Astrocyte (in vitro differentiated cells and primary cell): ENCODE results near the gene TBXAS1. TPM values are rescaled to one million over a fixed set of nuclear protein-coding genes. Genes with fewer than 3 reads are reported as not detected.

Source experiments
- DNase-seq: peaks from one replicate; pipeline ENCODE4 v3.0.0-alpha.2; 2010; ENCODE audit warnings: low read depth
- FAIRE-seq: peaks from 2 replicates; lab custom pipeline; 2011; peaks lifted over from hg19 to GRCh38; lab: Jason Lieb, UNC
- H2AFZ ChIP-seq: 2 replicates; pipeline ENCODE4 v1.6.0; 2012; ENCODE audit warnings: low read depth, low read length, inconsistent platforms
- H3K27ac ChIP-seq: 2 replicates; pipeline ENCODE4 v1.5.1; 2011; ENCODE audit warnings: low read depth, low read length, inconsistent platforms
- H3K27me3 ChIP-seq: 2 replicates; pipeline ENCODE4 v1.6.0; 2011; ENCODE audit warnings: low read length, inconsistent platforms; ENCODE audit not compliant: insufficient read depth
- H3K36me3 ChIP-seq: 2 replicates; pipeline ENCODE4 v1.5.1; 2011; ENCODE audit warnings: low read length, inconsistent platforms; ENCODE audit not compliant: insufficient read depth
- H3K4me1 ChIP-seq: 2 replicates; pipeline ENCODE4 v1.5.1; 2011; ENCODE audit warnings: low read length, inconsistent platforms; ENCODE audit not compliant: insufficient read depth
- H3K4me2 ChIP-seq: 2 replicates; pipeline ENCODE4 v1.6.0; 2012; ENCODE audit warnings: low read length, inconsistent platforms
- H3K4me3 ChIP-seq: 2 replicates; pipeline ENCODE4 v1.5.1; 2011; ENCODE audit warnings: low read depth, mild to moderate bottlenecking, low read length, inconsistent platforms; ENCODE audit not compliant: insufficient read depth
- H3K79me2 ChIP-seq: 2 replicates; pipeline ENCODE4 v1.6.0; 2012; ENCODE audit warnings: mild to moderate bottlenecking, low read length, inconsistent platforms; ENCODE audit not compliant: insufficient read depth
- H3K9ac ChIP-seq: 2 replicates; pipeline ENCODE4 v1.6.0; 2012; ENCODE audit warnings: mild to moderate bottlenecking, low read length, inconsistent platforms
- H3K9me3 ChIP-seq: 2 replicates; pipeline ENCODE4 v1.5.1; 2012; ENCODE audit warnings: low read depth, mild to moderate bottlenecking, low read length, inconsistent platforms; ENCODE audit not compliant: insufficient read depth
- H4K20me1 ChIP-seq: 2 replicates; pipeline ENCODE4 v1.6.0; 2012; ENCODE audit warnings: low read length, inconsistent platforms; ENCODE audit not compliant: insufficient read depth
- H3K27ac Mint-ChIP-seq: one replicate; pipeline ENCODE4 v1.8.0; 2021; ENCODE audit warnings: mild to moderate bottlenecking, mixed read lengths; ENCODE audit not compliant: unreplicated experiment
- H3K27me3 Mint-ChIP-seq: one replicate; pipeline ENCODE4 v1.8.0; 2021; ENCODE audit warnings: low read depth, mixed read lengths; ENCODE audit not compliant: unreplicated experiment
- H3K36me3 Mint-ChIP-seq: one replicate; pipeline ENCODE4 v1.8.0; 2021; ENCODE audit warnings: low read depth, mixed read lengths; ENCODE audit not compliant: unreplicated experiment
- H3K4me1 Mint-ChIP-seq: one replicate; pipeline ENCODE4 v1.8.0; 2021; ENCODE audit warnings: low read depth, mixed read lengths; ENCODE audit not compliant: unreplicated experiment
- H3K4me3 Mint-ChIP-seq: one replicate; pipeline ENCODE4 v1.8.0; 2021; ENCODE audit warnings: mild to moderate bottlenecking, moderate library complexity, mixed read lengths; ENCODE audit not compliant: unreplicated experiment
- H3K9me3 Mint-ChIP-seq: one replicate; pipeline ENCODE4 v1.8.0; 2021; ENCODE audit warnings: mild to moderate bottlenecking, mixed read lengths; ENCODE audit not compliant: unreplicated experiment
- EZH2 ChIP-seq: IDR thresholded peaks from 2 replicates; pipeline ENCODE4 v1.6.1; 2012; ENCODE audit warnings: mild to moderate bottlenecking, low read length, inconsistent platforms; ENCODE audit not compliant: insufficient read depth
- total RNA-seq: library from RNA; stranded (reverse); gene quantifications from 2 replicates; pipeline ENCODE4 v1.2.1, GENCODE V29; 2021
- TF ChIP-seq, protein P1 (sequence below): IDR thresholded peaks from 2 replicates; pipeline ENCODE4 v1.5.1; 2011; ENCODE audit warnings: low read depth, mild to moderate bottlenecking, inconsistent platforms, low read length, moderate library complexity; ENCODE audit not compliant: insufficient read depth

The TBXAS1 gene
- total RNA-seq, 1 donor from 2014 or later = 1.1 TPM

DNA sequence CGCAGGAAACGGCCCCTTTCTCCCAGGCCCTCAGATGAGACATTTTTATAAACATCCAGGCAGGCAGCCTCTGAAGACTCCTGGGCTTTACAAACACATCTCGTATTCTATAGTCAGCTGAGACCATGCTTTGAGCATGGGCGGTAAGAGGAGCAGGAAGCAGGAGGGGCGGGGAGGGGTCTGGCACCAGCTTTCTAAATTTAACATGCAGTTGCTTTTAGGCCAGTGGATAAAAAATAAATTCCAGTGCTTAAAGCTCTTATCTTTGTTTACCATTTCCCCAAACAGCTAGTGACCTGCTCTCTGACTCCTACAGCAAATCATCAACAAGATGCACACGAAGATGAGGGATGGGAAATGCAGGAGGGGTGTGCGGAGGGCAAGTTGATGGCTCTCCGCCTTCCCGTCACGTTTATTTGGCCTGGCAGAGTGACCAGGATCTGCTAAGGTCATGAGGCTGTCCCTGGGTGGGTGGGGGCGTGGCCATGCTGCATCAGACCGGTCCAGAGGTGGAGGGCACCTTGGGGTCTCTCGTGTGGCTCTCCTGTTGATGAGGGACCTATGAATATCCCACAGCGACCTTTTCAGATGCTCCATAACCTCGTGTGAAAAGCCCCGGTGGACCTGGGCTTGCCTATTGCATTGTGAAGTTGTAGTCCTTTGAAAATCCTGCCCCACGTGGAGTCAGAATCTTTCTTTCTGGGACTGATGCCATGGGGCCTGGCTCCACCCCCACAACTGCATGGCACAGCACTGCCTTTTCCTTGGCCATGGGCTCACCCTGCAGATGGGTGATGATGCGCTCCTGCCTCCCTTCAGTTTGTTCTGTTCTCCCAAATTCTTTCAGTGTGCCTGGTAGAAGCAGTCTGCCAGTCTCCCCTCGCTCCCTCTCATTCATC is 166.2 kb downstream of the TBXAS1 start:
- no peak overlapping the region for H3K4me3 Mint-ChIP-seq
- H3K4me1 Mint-ChIP-seq = no peaks in the 10 kb centered on the region
- DNase-seq (peak; percentile 6), FAIRE-seq (no peak)
- Histone ChIP-seq H3K4me1 (no peaks in the 10 kb centered on the region), H3K4me2 (no peak overlapping the region), H3K27me3 (no peaks in the 10 kb centered on the region), H3K9me3 (no peaks in the 10 kb centered on the region), H3K4me3 (no peak overlapping the region), H3K36me3 (no peaks in the 10 kb centered on the region), H2AFZ (peak overlapping the region; percentile 11), H3K9ac (no peak overlapping the region), H4K20me1 (no peaks in the 10 kb centered on the region), H3K79me2 (no peaks in the 10 kb centered on the region), H3K27ac (no peak overlapping the region)
- peaks cover 14% of the 10 kb centered on the region for H3K27me3 Mint-ChIP-seq
- H3K9me3 Mint-ChIP-seq = no peaks in the 10 kb centered on the region
- no peak overlapping the region for H3K27ac Mint-ChIP-seq
- TF ChIP-seq, protein P1, sequence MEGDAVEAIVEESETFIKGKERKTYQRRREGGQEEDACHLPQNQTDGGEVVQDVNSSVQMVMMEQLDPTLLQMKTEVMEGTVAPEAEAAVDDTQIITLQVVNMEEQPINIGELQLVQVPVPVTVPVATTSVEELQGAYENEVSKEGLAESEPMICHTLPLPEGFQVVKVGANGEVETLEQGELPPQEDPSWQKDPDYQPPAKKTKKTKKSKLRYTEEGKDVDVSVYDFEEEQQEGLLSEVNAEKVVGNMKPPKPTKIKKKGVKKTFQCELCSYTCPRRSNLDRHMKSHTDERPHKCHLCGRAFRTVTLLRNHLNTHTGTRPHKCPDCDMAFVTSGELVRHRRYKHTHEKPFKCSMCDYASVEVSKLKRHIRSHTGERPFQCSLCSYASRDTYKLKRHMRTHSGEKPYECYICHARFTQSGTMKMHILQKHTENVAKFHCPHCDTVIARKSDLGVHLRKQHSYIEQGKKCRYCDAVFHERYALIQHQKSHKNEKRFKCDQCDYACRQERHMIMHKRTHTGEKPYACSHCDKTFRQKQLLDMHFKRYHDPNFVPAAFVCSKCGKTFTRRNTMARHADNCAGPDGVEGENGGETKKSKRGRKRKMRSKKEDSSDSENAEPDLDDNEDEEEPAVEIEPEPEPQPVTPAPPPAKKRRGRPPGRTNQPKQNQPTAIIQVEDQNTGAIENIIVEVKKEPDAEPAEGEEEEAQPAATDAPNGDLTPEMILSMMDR = no peak
- TF ChIP-seq EZH2 = no peak
- no peaks in the 10 kb centered on the region for H3K36me3 Mint-ChIP-seq

DNA sequence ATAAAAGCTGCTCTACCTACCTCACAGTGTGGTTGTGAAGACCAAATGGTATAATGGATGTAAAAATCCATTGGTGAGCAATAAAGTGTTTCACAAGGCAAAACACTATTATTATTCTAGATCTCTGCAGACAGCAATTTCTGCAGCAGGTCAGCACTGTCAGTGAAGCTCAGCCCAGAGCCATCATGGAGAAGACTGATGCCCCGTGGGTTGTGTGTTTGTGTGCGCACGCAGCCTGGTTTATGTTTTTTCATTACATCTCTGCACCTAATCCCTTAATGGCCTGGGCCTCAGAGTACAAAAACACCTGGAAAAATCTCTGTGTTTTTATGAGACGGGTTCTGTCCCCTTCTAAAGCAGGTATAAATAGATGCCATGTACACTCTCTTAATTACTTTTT is 169.5 kb downstream of the TBXAS1 start:
- H3K79me2 ChIP-seq = no peaks in the 10 kb centered on the region
- Mint-ChIP-seq H3K36me3 (no peaks in the 10 kb centered on the region), H3K4me1 (no peaks in the 10 kb centered on the region), H3K27ac (no peak overlapping the region), H3K4me3 (no peak overlapping the region), H3K27me3 (peaks cover 8% of the 10 kb centered on the region), H3K9me3 (no peaks in the 10 kb centered on the region)
- H3K4me2 ChIP-seq = no peak overlapping the region
- H3K4me1 ChIP-seq = no peaks in the 10 kb centered on the region
- H3K36me3 ChIP-seq = no peaks in the 10 kb centered on the region
- no peaks in the 10 kb centered on the region for H4K20me1 ChIP-seq
- H2AFZ ChIP-seq = no peak overlapping the region
- TF ChIP-seq EZH2 = no peak
- TF ChIP-seq, protein P1 = no peak
- no peak overlapping the region for H3K27ac ChIP-seq
- FAIRE-seq (no peak), DNase-seq (no peak)
- no peaks in the 10 kb centered on the region for H3K27me3 ChIP-seq
- no peaks in the 10 kb centered on the region for H3K9me3 ChIP-seq
- no peak overlapping the region for H3K4me3 ChIP-seq
- no peak overlapping the region for H3K9ac ChIP-seq

DNA sequence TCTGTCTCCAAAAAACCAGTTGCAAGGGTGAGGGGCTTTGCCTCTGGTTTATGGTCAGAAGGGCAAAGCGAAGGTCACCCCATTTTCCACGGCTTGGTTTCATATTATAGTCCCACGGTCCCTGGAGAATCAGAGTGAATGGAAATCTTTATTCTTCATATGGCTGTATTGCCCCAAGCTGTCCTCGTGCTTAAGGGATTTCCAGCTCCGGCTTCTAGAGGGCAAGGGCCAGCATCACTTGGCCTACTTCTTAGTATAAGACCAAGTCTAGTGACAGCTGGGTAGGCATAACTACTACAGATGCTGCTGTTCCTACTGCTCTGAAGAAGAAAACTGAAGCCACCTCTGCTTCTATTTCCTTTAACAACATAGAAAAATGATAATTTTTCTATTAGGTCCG is 170.5 kb downstream of the TBXAS1 start:
- H3K4me1 Mint-ChIP-seq = no peaks in the 10 kb centered on the region
- FAIRE-seq = no peak
- no peak overlapping the region for H3K4me3 Mint-ChIP-seq
- Histone ChIP-seq H3K4me1 (no peaks in the 10 kb centered on the region), H3K36me3 (no peaks in the 10 kb centered on the region), H2AFZ (no peak overlapping the region), H3K27me3 (no peaks in the 10 kb centered on the region), H3K4me3 (no peak overlapping the region), H3K27ac (no peak overlapping the region), H3K9ac (no peak overlapping the region), H3K4me2 (no peak overlapping the region), H4K20me1 (no peaks in the 10 kb centered on the region), H3K9me3 (no peaks in the 10 kb centered on the region), H3K79me2 (no peaks in the 10 kb centered on the region)
- H3K9me3 Mint-ChIP-seq = no peaks in the 10 kb centered on the region
- H3K36me3 Mint-ChIP-seq = no peaks in the 10 kb centered on the region
- DNase-seq = no peak
- no peak overlapping the region for H3K27ac Mint-ChIP-seq
- peaks cover 4% of the 10 kb centered on the region for H3K27me3 Mint-ChIP-seq
- TF ChIP-seq, protein P1 = no peak
- TF ChIP-seq EZH2 = no peak
